ENCODE results near the gene ZNF664.

DNA sequence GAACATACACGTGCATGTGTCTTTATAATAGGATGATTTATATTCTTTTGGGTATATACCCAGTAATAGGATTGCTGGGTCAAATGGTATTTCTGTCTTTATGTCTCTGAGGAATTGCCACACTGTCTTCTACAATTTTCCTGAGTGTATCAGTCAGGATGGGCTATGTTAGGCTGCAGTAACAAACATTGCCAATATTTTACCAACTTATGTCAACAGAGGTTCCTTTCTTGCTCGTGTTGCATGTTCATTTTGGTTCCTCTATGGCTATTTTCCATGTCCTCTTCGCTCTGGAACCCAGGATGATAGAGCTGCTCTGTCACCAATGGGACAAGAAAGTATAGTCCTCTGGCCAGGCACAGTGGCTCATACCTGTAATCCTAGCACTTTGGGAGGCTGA is 86.7 kb downstream of the ZNF664 start:
- no peak for TF ChIP-seq POLR2AphosphoS5 (IDR thresholded peaks at IDR 0.05; ENCODE audit: low read depth, low read length)
- TF ChIP-seq POLR2A (IDR thresholded peaks at IDR 0.05; ENCODE audit: low read depth, low read length), result no peak

All from GM12892 (cell line).